NB4 (cell line): ENCODE data around the gene CREBRF.

Source experiments
- POLR2A ChIP-seq: IDR thresholded peaks from 2 replicates; pipeline ENCODE4 v1.6.1; 2011; ENCODE audit warnings: mild to moderate bottlenecking; ENCODE audit not compliant: insufficient read length; ENCODE audit errors: extremely low read depth
- TF ChIP-seq, protein P1 (sequence below): IDR thresholded peaks from one replicate; pipeline ENCODE4 v1.5.1; 2012; ENCODE audit warnings: low read depth, low read length

- TF ChIP-seq POLR2A, result no peak
- TF ChIP-seq, protein P1, sequence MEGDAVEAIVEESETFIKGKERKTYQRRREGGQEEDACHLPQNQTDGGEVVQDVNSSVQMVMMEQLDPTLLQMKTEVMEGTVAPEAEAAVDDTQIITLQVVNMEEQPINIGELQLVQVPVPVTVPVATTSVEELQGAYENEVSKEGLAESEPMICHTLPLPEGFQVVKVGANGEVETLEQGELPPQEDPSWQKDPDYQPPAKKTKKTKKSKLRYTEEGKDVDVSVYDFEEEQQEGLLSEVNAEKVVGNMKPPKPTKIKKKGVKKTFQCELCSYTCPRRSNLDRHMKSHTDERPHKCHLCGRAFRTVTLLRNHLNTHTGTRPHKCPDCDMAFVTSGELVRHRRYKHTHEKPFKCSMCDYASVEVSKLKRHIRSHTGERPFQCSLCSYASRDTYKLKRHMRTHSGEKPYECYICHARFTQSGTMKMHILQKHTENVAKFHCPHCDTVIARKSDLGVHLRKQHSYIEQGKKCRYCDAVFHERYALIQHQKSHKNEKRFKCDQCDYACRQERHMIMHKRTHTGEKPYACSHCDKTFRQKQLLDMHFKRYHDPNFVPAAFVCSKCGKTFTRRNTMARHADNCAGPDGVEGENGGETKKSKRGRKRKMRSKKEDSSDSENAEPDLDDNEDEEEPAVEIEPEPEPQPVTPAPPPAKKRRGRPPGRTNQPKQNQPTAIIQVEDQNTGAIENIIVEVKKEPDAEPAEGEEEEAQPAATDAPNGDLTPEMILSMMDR, result no peak
These were observed 27.3 kb upstream of the CREBRF start for GRCh38 chr5:173028811-173029327.
